GM12872 (cell line): ENCODE data around the gene NDOR1.

ENCODE experiments used
- CTCF ChIP-seq: IDR thresholded peaks from 3 replicates; pipeline ENCODE4 v1.5.1; 2011; ENCODE audit warnings: low read depth, mild to moderate bottlenecking, low read length, moderate library complexity; ENCODE audit not compliant: insufficient read depth

Gene NDOR1

GRCh38 chr9:137218212-137218753 lies 12.8 kb downstream of the NDOR1 start:
- TF ChIP-seq CTCF = no peak

- TF ChIP-seq CTCF = no peak
Observed at GRCh38 chr9:137218754-137219271, 13.3 kb downstream of the NDOR1 start.

- TF ChIP-seq CTCF = no peak
Observed at GRCh38 chr9:137219757-137220316, 14.3 kb downstream of the NDOR1 start.

- TF ChIP-seq CTCF = no peak
Observed at GRCh38 chr9:137220317-137221094, 15.0 kb downstream of the NDOR1 start.

- no peak for TF ChIP-seq CTCF
Observed at GRCh38 chr9:137221095-137221505, 15.6 kb downstream of the NDOR1 start.

- no peak for TF ChIP-seq CTCF
Observed at GRCh38 chr9:137221506-137222111, 16.1 kb downstream of the NDOR1 start.
